CD4-positive, alpha-beta T cell treated with Interleukin-4 for 1 hour (primary cell): ENCODE measurements around the gene B3GAT1.

ENCODE experiments used
- DNase-seq, 2 donors: peaks; one replicate each; pipeline ENCODE4 v3.0.0-alpha.2; 2020 to 2022

Gene B3GAT1

GRCh38 chr11:134441281-134441680 lies 29.2 kb upstream of the B3GAT1 start:
- no peak for DNase-seq

GRCh38 chr11:134440851-134441250 lies 28.8 kb upstream of the B3GAT1 start:
- no peak for DNase-seq

- no peak for DNase-seq
Observed at GRCh38 chr11:134438542-134439537, 26.8 kb upstream of the B3GAT1 start.

- no peak for DNase-seq
Observed at GRCh38 chr11:134437821-134438220, 25.8 kb upstream of the B3GAT1 start.

- DNase-seq = no peak
Observed at GRCh38 chr11:134436781-134437180, 24.7 kb upstream of the B3GAT1 start.

- DNase-seq = no peak
Observed at GRCh38 chr11:134433806-134434205, 21.8 kb upstream of the B3GAT1 start.

- no peak for DNase-seq
Observed at GRCh38 chr11:134433251-134433650, 21.2 kb upstream of the B3GAT1 start.

- no peak for DNase-seq
Observed at GRCh38 chr11:134432776-134433175, 20.7 kb upstream of the B3GAT1 start.

GRCh38 chr11:134429106-134429505 lies 17.1 kb upstream of the B3GAT1 start:
- no peak for DNase-seq

- no peak for DNase-seq
Observed at GRCh38 chr11:134425816-134426536, 13.9 kb upstream of the B3GAT1 start.

GRCh38 chr11:134425413-134425812 lies 13.4 kb upstream of the B3GAT1 start:
- DNase-seq = no peak

GRCh38 chr11:134423106-134423505 lies 11.1 kb upstream of the B3GAT1 start:
- no peak for DNase-seq

- DNase-seq = no peak
Observed at GRCh38 chr11:134417871-134418840, 6.1 kb upstream of the B3GAT1 start.

- DNase-seq = no peak
Observed at GRCh38 chr11:134416726-134417125, 4.7 kb upstream of the B3GAT1 start.

GRCh38 chr11:134414766-134415765 lies 3.0 kb upstream of the B3GAT1 start:
- DNase-seq = no peak

GRCh38 chr11:134413826-134414731 lies 2.0 kb upstream of the B3GAT1 start:
- DNase-seq = no peak

- no peak for DNase-seq
Observed at GRCh38 chr11:134413043-134413825, 1.2 kb upstream of the B3GAT1 start.

GRCh38 chr11:134410766-134411165 lies 1.3 kb downstream of the B3GAT1 start:
- DNase-seq = no peak
